ENCODE data around the gene HS6ST2. TPM values are rescaled to one million over a fixed set of nuclear protein-coding genes. Genes with fewer than 3 reads are reported as not detected.

HS6ST2 gene
- total RNA-seq, 5 donors from 2014 or later (not counting 1 experiment from before 2014, with no cell fraction given) = not detected

DNA sequence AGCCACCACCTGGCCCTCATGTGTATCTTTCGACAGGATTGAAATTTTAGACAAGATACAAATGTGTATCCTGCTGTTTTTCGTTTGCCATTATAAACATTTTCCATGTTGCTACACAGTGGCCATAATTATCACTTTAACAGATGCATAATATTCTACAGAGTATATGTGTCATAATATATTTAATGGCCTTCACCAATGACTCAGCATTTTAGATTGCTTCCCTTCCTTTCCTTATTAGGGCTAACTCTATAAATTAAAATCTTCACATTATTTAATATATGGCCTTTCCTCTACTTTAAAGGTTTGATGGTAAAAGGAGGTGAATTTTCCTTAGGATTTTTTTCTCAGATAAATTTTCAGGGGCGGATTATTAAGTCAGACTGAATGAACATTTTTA lies 97.4 kb downstream of the HS6ST2 start:
- H3K4me1 ChIP-seq (ENCODE audit: control insufficient read depth in 1 of 2, extremely low read depth in 1 of 2, insufficient read depth in 2 of 2, low read length in 2 of 2) = peaks cover 0 to 2% of the 10 kb centered on the region in 2 experiments
- Mint-ChIP-seq H3K4me1 (peaks cover 0 to 17% (median 15%) of the 10 kb centered on the region in 3 donors), H3K27ac (no peak overlapping the region), H3K27me3 (peaks cover 0 to 20% of the 10 kb centered on the region in 2 donors), H3K9me3 (peaks cover 0 to 3% (median 0%) of the 10 kb centered on the region in 3 donors), H3K36me3 (no peaks in the 10 kb centered on the region), H3K4me3 (no peak overlapping the region)
- ATAC-seq (replicated peaks in 1 of 4) (no peak), DNase-seq (no peak)
- CTCF ChIA-PET = no interaction called here
- WGBS (ENCODE audit: insufficient coverage) = no CpG with 5 or more reads among the region's 3 CpGs
- no peak overlapping the region for H3K27ac ChIP-seq (ENCODE audit: low read length)
- no peaks in the 10 kb centered on the region for H3K27me3 ChIP-seq (replicated peaks in 1 of 2; ENCODE audit: control insufficient read depth in 2 of 2, extremely low read depth in 1 of 2, insufficient read depth in 2 of 2, low read length in 1 of 2)
- H3K9me3 ChIP-seq = no peaks in the 10 kb centered on the region
- no peaks in the 10 kb centered on the region for H3K36me3 ChIP-seq (ENCODE audit: control insufficient read depth in 2 of 2, extremely low read depth in 1 of 2, insufficient read depth in 1 of 2, low read length in 1 of 2)
- POLR2A ChIA-PET = no interaction called here
- no peak overlapping the region for H3K4me3 ChIP-seq (ENCODE audit: control insufficient read depth in 1 of 2, extremely low read depth in 1 of 2, low read length in 1 of 2)

DNA sequence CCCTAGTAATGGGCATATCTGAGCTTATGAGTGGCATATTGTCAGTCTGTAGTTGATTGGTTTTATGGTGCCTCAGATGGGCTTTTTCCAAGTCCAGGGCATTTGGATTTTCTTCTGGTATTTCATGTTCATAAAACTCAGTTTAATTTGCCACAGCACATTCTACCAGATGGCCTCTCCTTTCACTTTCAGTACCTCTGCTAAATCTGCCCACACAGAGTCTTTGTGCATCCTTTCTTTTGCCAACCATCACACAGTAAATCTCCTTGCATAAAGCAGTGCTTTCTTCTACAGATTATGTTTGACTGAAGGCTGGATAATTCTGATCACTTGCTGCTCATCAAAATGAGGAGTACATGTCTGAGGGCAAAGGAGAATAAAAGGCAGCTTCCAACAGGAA lies 98.2 kb downstream of the HS6ST2 start:
- peaks cover 0 to 2% of the 10 kb centered on the region in 2 experiments for H3K4me1 ChIP-seq (ENCODE audit: control insufficient read depth in 1 of 2, extremely low read depth in 1 of 2, insufficient read depth in 2 of 2, low read length in 2 of 2)
- H3K4me1 Mint-ChIP-seq = peaks cover 0 to 18% (median 17%) of the 10 kb centered on the region in 3 donors
- no peaks in the 10 kb centered on the region for H3K36me3 Mint-ChIP-seq
- H3K27ac Mint-ChIP-seq = no peak overlapping the region
- no peak overlapping the region for H3K27ac ChIP-seq (ENCODE audit: low read length)
- H3K4me3 ChIP-seq (ENCODE audit: control insufficient read depth in 1 of 2, extremely low read depth in 1 of 2, low read length in 1 of 2) = no peak overlapping the region
- no peak for DNase-seq
- peaks cover 0 to 3% (median 0%) of the 10 kb centered on the region in 3 donors for H3K9me3 Mint-ChIP-seq
- ATAC-seq (replicated peaks in 1 of 4) = no peak
- H3K27me3 ChIP-seq (replicated peaks in 1 of 2; ENCODE audit: control insufficient read depth in 2 of 2, extremely low read depth in 1 of 2, insufficient read depth in 2 of 2, low read length in 1 of 2) = no peaks in the 10 kb centered on the region
- ChIA-PET POLR2A (no interaction called here), CTCF (no interaction called here)
- no peaks in the 10 kb centered on the region for H3K36me3 ChIP-seq (ENCODE audit: control insufficient read depth in 2 of 2, extremely low read depth in 1 of 2, insufficient read depth in 1 of 2, low read length in 1 of 2)
- H3K9me3 ChIP-seq = no peaks in the 10 kb centered on the region
- no peak overlapping the region for H3K4me3 Mint-ChIP-seq
- H3K27me3 Mint-ChIP-seq = peaks cover 0 to 20% of the 10 kb centered on the region in 2 donors

DNA sequence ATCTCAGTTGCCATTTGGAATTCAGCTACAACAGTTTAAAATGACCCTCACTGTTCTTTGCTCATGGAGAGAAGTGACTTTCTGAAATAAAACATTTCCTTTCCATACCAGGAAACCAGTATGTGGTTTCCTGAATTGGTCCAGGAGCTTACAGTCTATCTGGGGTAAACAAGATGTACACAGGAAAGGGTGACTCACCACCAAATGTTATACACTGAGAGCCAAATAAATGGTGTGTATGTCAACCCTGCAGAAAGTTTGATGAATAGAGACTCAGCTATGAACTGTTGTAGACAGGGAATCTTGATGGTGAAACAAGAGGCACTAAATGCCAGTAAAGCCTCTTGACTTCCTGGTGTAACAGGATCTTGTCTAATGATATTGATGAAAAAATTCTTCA lies 100.4 kb downstream of the HS6ST2 start:
- Histone ChIP-seq H3K4me3 (ENCODE audit: control insufficient read depth in 1 of 2, extremely low read depth in 1 of 2, low read length in 1 of 2) (no peak overlapping the region), H3K9me3 (no peaks in the 10 kb centered on the region), H3K4me1 (ENCODE audit: control insufficient read depth in 1 of 2, extremely low read depth in 1 of 2, insufficient read depth in 2 of 2, low read length in 2 of 2) (peaks cover 0 to 2% of the 10 kb centered on the region in 2 experiments), H3K27me3 (replicated peaks in 1 of 2; ENCODE audit: control insufficient read depth in 2 of 2, extremely low read depth in 1 of 2, insufficient read depth in 2 of 2, low read length in 1 of 2) (no peaks in the 10 kb centered on the region), H3K36me3 (ENCODE audit: control insufficient read depth in 2 of 2, extremely low read depth in 1 of 2, insufficient read depth in 1 of 2, low read length in 1 of 2) (no peaks in the 10 kb centered on the region), H3K27ac (ENCODE audit: low read length) (no peak overlapping the region)
- H3K27ac Mint-ChIP-seq = no peak overlapping the region
- ChIA-PET POLR2A (no interaction called here), CTCF (no interaction called here)
- no peak for DNase-seq
- peaks cover 0 to 13% of the 10 kb centered on the region in 2 donors for H3K27me3 Mint-ChIP-seq
- H3K9me3 Mint-ChIP-seq = peaks cover 0 to 3% (median 0%) of the 10 kb centered on the region in 3 donors
- no peaks in the 10 kb centered on the region for H3K36me3 Mint-ChIP-seq
- peak in 1 of 4 experiments; percentile 48 for ATAC-seq (replicated peaks in 1 of 4)
- peaks cover 0 to 18% (median 17%) of the 10 kb centered on the region in 3 donors for H3K4me1 Mint-ChIP-seq
- H3K4me3 Mint-ChIP-seq = no peak overlapping the region

DNA sequence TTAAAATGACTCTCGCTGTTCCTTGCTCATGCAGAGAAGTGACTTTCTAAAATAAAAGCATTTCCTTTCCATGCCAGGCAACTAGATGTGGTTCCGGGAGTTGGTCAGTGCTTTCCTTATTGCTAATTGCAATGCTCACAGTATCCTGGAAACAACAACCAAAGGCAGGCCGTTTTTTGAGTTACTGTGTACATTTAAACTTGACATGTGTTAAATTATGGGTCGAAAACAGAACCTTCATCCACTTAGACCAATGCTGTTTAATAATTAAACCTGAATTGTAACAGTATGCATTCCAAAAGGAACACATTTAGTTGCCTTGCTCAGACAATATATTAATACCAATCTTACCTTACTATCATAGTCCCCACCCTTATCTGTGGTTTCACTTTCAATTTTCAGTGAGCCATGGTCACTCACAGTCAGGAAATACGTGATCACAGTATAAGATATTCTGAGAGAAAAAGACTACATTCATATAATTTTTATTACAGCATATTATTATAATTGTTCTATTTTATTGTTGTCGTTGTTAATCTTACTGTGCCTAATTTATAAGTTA lies 102.6 kb downstream of the HS6ST2 start:
- Mint-ChIP-seq H3K27ac (no peak overlapping the region), H3K36me3 (no peaks in the 10 kb centered on the region), H3K9me3 (peaks cover 0 to 3% (median 0%) of the 10 kb centered on the region in 3 donors), H3K4me1 (peaks cover 0 to 18% (median 17%) of the 10 kb centered on the region in 3 donors), H3K27me3 (peaks cover 0 to 22% of the 10 kb centered on the region in 2 donors), H3K4me3 (no peak overlapping the region)
- no peak for DNase-seq
- H3K27ac ChIP-seq (ENCODE audit: low read length) = no peak overlapping the region
- peaks cover 0 to 2% of the 10 kb centered on the region in 2 experiments for H3K4me1 ChIP-seq (ENCODE audit: control insufficient read depth in 1 of 2, extremely low read depth in 1 of 2, insufficient read depth in 2 of 2, low read length in 2 of 2)
- CTCF ChIA-PET = no interaction called here
- no peak for ATAC-seq (replicated peaks in 1 of 4)
- H3K4me3 ChIP-seq (ENCODE audit: control insufficient read depth in 1 of 2, extremely low read depth in 1 of 2, low read length in 1 of 2) = no peak overlapping the region
- no CpG with 5 or more reads among the region's 6 CpGs for WGBS (ENCODE audit: insufficient coverage)
- POLR2A ChIA-PET = no interaction called here
- H3K36me3 ChIP-seq (ENCODE audit: control insufficient read depth in 2 of 2, extremely low read depth in 1 of 2, insufficient read depth in 1 of 2, low read length in 1 of 2) = no peaks in the 10 kb centered on the region
- no peaks in the 10 kb centered on the region for H3K9me3 ChIP-seq
- no peaks in the 10 kb centered on the region for H3K27me3 ChIP-seq (replicated peaks in 1 of 2; ENCODE audit: control insufficient read depth in 2 of 2, extremely low read depth in 1 of 2, insufficient read depth in 2 of 2, low read length in 1 of 2)

DNA sequence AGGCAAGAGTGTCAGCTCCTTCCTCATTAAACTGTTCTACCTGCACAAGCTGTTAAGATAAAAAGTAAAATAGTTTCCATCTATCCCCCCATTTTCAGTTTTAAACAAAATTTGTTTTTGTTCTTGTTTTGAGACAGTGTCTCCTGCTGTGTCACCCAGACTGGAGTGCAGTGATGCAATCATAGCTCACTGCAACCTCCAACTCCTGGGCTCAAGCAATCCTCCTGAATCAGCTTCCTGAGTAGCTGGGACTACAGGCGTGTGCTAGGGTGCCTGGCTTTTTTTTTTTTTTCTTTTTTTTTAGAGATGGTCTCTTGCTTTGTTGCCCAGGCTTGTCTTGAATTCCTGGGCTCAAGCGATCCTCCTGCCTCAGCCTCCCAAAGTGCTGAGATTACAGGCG lies 105.4 kb downstream of the HS6ST2 start:
- H3K9me3 ChIP-seq = no peaks in the 10 kb centered on the region
- POLR2A ChIA-PET = no interaction called here
- peaks cover 0 to 3% (median 0%) of the 10 kb centered on the region in 3 donors for H3K9me3 Mint-ChIP-seq
- no peaks in the 10 kb centered on the region for H3K27me3 ChIP-seq (replicated peaks in 1 of 2; ENCODE audit: control insufficient read depth in 2 of 2, extremely low read depth in 1 of 2, insufficient read depth in 2 of 2, low read length in 1 of 2)
- no peaks in the 10 kb centered on the region for H3K36me3 Mint-ChIP-seq
- no peaks in the 10 kb centered on the region for H3K36me3 ChIP-seq (ENCODE audit: control insufficient read depth in 2 of 2, extremely low read depth in 1 of 2, insufficient read depth in 1 of 2, low read length in 1 of 2)
- no peak overlapping the region for H3K4me3 Mint-ChIP-seq
- H3K27ac Mint-ChIP-seq = no peak overlapping the region
- H3K27me3 Mint-ChIP-seq = peaks cover 0 to 34% of the 10 kb centered on the region in 2 donors
- DNase-seq (no peak), ATAC-seq (replicated peaks in 1 of 4) (no peak)
- CTCF ChIA-PET = no interaction called here
- H3K4me1 Mint-ChIP-seq = peaks cover 0 to 7% (median 5%) of the 10 kb centered on the region in 3 donors
- no CpG with 5 or more reads among the region's 3 CpGs for WGBS (ENCODE audit: insufficient coverage)
- no peaks in the 10 kb centered on the region for H3K4me1 ChIP-seq (ENCODE audit: control insufficient read depth in 1 of 2, extremely low read depth in 1 of 2, insufficient read depth in 2 of 2, low read length in 2 of 2)
- no peak overlapping the region for H3K4me3 ChIP-seq (ENCODE audit: control insufficient read depth in 1 of 2, extremely low read depth in 1 of 2, low read length in 1 of 2)
- H3K27ac ChIP-seq (ENCODE audit: low read length) = no peak overlapping the region

DNA sequence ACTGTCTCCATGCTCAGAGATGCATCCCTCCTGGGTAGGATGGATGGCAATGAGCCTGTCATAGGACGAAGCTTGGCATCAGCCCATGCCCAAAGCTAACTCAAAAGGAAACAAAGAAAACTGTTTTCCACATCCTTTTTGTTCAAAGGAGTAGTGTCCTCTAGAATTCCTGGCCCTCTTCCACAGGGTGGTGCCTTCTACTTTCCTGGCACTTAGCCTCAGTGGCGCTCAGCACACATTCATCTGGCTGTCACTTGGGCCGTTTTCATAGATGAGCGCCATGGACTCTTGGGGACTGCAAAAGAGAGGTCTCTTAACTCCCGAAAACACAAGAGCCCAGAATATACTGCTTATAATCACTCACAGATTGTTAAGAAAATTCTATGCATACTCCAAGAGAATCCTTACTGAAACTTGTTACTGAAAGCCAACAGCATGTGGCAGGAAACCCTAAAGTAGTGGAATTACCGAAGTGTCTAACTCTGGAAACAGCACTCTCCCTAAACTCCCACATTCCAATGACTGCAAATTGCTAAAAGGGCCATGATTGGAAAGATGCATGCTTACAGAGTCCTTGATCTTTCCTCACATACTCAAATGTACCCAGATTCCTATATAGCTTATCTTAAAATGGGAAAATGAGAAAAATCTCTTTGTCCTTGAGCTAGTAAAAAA lies 110.0 kb downstream of the HS6ST2 start:
- POLR2A ChIA-PET = no interaction called here
- Histone ChIP-seq H3K4me1 (ENCODE audit: control insufficient read depth in 1 of 2, extremely low read depth in 1 of 2, insufficient read depth in 2 of 2, low read length in 2 of 2) (no peaks in the 10 kb centered on the region), H3K9me3 (no peaks in the 10 kb centered on the region), H3K27me3 (replicated peaks in 1 of 2; ENCODE audit: control insufficient read depth in 2 of 2, extremely low read depth in 1 of 2, insufficient read depth in 2 of 2, low read length in 1 of 2) (no peaks in the 10 kb centered on the region), H3K27ac (ENCODE audit: low read length) (no peak overlapping the region), H3K4me3 (ENCODE audit: control insufficient read depth in 1 of 2, extremely low read depth in 1 of 2, low read length in 1 of 2) (no peak overlapping the region), H3K36me3 (ENCODE audit: control insufficient read depth in 2 of 2, extremely low read depth in 1 of 2, insufficient read depth in 1 of 2, low read length in 1 of 2) (no peaks in the 10 kb centered on the region)
- no peaks in the 10 kb centered on the region for H3K36me3 Mint-ChIP-seq
- H3K9me3 Mint-ChIP-seq = no peaks in the 10 kb centered on the region
- WGBS (ENCODE audit: insufficient coverage) = 100% methylated on average over 1 of the region's 6 CpGs
- no peak overlapping the region for H3K4me3 Mint-ChIP-seq
- DNase-seq = no peak
- H3K27me3 Mint-ChIP-seq = peaks cover 0 to 48% of the 10 kb centered on the region in 2 donors
- ATAC-seq (replicated peaks in 1 of 4) = no peak
- no peaks in the 10 kb centered on the region for H3K4me1 Mint-ChIP-seq
- CTCF ChIA-PET = no interaction called here
- H3K27ac Mint-ChIP-seq = no peak overlapping the region
